Ovary (tissue), 9 donors: Measurements from ENCODE around the gene SLBP. TPM values are rescaled to one million over a fixed set of nuclear protein-coding genes. Genes with fewer than 3 reads are reported as not detected.
"Not testable (repeated sequence)": the region's sequence is repeated elsewhere in the genome, so short reads cannot be mapped to it uniquely, and the experiment has no call there.

Source experiments
- DNase-seq, 5 donors: peaks; one replicate each; pipeline ENCODE4 v3.0.0-alpha.2; 2019 to 2020
- H3K27ac ChIP-seq, 2 donors: fragments of 200-600 bp; one replicate each; pipeline versions ENCODE4 v1.5.1 to v1.8.0; 2019 to 2022
- H3K27me3 ChIP-seq: fragments of 200-600 bp; one replicate; pipeline ENCODE4 v1.8.0; 2022
- H3K36me3 ChIP-seq: fragments of 200-600 bp; sonication (generic); one replicate; pipeline ENCODE4 v1.5.1; 2019
- H3K4me1 ChIP-seq: one replicate; pipeline ENCODE4 v1.8.1; 2013; ENCODE audit warnings: mild to moderate bottlenecking, moderate library complexity; ENCODE audit not compliant: insufficient read depth
- H3K4me3 ChIP-seq: fragments of 200-600 bp; sonication (generic); one replicate; pipeline ENCODE4 v1.5.1; 2017
- H3K9me3 ChIP-seq, 2 donors: fragments of 200-600 bp in 1 of 2; sonication (generic) in 1 of 2; one replicate each; pipeline versions ENCODE4 v1.5.1 to v1.8.1; 2013 to 2019; ENCODE audit warnings: mild to moderate bottlenecking in 1 of 2, moderate library complexity in 1 of 2
- EP300 ChIP-seq: sonication (generic); formaldehyde crosslinking; IDR thresholded peaks from one replicate; pipeline ENCODE4 v1.6.1; 2017; ENCODE audit warnings: antibody characterized with exemption
- POLR2A ChIP-seq: fragments of 450-650 bp; IDR thresholded peaks from one replicate; pipeline ENCODE4 v1.6.1; 2017; ENCODE audit warnings: antibody characterized with exemption, mild to moderate bottlenecking, moderate library complexity
- WGBS, 3 donors: extraction: QIAGEN DNeasy Blood & Tissue Kit in 1 of 3; methylation state at CpG; one replicate each; pipeline versions ENCODE4 v1.1.5 to v1.1.7; 2013 to 2017; 5-methylcytosine and 5-hydroxymethylcytosine counted together
- intact Hi-C, 4 donors: fragments of 100-400 bp; cut with DNase I; formaldehyde crosslinking; loops; one replicate each; pipeline versions ENCODE4 v1.11.0 to v1.15.1; 2022 to 2023
- polyA plus RNA-seq, 2 donors: library from polyadenylated mRNA; stranded (reverse); fragments of 200-250 nt in 1 of 2; fragments of 350-450 nt in 1 of 2; fragmentation: Illumina TruSeq in 1 of 2; extraction: RNeasy Lipid Tissue Mini Kit (QIAGEN cat#74804) in 1 of 2; gene quantifications; one replicate each; pipeline ENCODE4 v1.2.3, GENCODE V29; 2013 to 2014
- total RNA-seq, 7 donors: library from RNA; depleted of rRNA in 2 of 7; stranded (reverse); fragments of >200 nt in 2 of 7; fragmentation: NEBNext Ultra II Directional in 3 of 7; extraction: Animal tissue kit (Norgen Biotek cat#: 25700) in 3 of 7; gene quantifications; one replicate each; pipeline versions ENCODE4 v1.1.0 to v1.2.4, GENCODE V29; 2016 to 2023
- TF ChIP-seq, protein P1 (sequence below), 3 donors: fragments of 450-650 bp in 2 of 3; fragments of 200-600 bp in 1 of 3; IDR thresholded peaks; one replicate each; pipeline versions ENCODE4 v1.5.1 to v1.8.0; 2016 to 2022; ENCODE audit warnings: antibody characterized with exemption in 3 of 3, mild to moderate bottlenecking in 1 of 3
- donor health status: DM: no; HTN: no; CAD: no; lungs with moderate emphysema.
- donor health status: DM: no; HTN: no; CAD: no.
- donor health status: Bipolar disorder and iron deficiency.
- donor health status: DM: yes; HTN: yes; CAD: no.
- donor health status: DM: no; HTN: no; CAD: no.
- donor health status: DM: yes; HTN: yes; CAD: no.

The SLBP gene
- total and polyA plus RNA-seq, 9 donors = 30.9 to 64.8 (median 36.7) TPM

- no peaks in the 10 kb centered on the region for H3K36me3 ChIP-seq
- TF ChIP-seq POLR2A (no peak), EP300 (no peak)
- TF ChIP-seq, protein P1, sequence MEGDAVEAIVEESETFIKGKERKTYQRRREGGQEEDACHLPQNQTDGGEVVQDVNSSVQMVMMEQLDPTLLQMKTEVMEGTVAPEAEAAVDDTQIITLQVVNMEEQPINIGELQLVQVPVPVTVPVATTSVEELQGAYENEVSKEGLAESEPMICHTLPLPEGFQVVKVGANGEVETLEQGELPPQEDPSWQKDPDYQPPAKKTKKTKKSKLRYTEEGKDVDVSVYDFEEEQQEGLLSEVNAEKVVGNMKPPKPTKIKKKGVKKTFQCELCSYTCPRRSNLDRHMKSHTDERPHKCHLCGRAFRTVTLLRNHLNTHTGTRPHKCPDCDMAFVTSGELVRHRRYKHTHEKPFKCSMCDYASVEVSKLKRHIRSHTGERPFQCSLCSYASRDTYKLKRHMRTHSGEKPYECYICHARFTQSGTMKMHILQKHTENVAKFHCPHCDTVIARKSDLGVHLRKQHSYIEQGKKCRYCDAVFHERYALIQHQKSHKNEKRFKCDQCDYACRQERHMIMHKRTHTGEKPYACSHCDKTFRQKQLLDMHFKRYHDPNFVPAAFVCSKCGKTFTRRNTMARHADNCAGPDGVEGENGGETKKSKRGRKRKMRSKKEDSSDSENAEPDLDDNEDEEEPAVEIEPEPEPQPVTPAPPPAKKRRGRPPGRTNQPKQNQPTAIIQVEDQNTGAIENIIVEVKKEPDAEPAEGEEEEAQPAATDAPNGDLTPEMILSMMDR (IDR thresholded peaks at IDR 0.05) = no peak
- no peak for DNase-seq
- H3K27ac ChIP-seq = no peak overlapping the region
- intact Hi-C loops = no loop called here
- H3K4me3 ChIP-seq = no peak overlapping the region
- H3K9me3 ChIP-seq = no peaks in the 10 kb centered on the region
- H3K27me3 ChIP-seq = no peaks in the 10 kb centered on the region
- no peaks in the 10 kb centered on the region for H3K4me1 ChIP-seq
- WGBS, 3 donors = 77 to 88% (median 81%) methylated on average over 7 to 10 of the region's 10 CpGs
Observed at GRCh38 chr4:1675802-1676137, 36.3 kb downstream of the SLBP start.

GRCh38 chr4:1675136-1675801, 36.9 kb downstream of the SLBP start:
- no peak overlapping the region for H3K27ac ChIP-seq
- WGBS, 3 donors = 77 to 84% (median 80%) methylated on average over 19 of the region's 19 CpGs
- H3K4me3 ChIP-seq = no peak overlapping the region
- no peaks in the 10 kb centered on the region for H3K4me1 ChIP-seq
- intact Hi-C loops = no loop called here
- no peaks in the 10 kb centered on the region for H3K9me3 ChIP-seq
- TF ChIP-seq EP300 (no peak), POLR2A (no peak)
- TF ChIP-seq, protein P1 (IDR thresholded peaks at IDR 0.05) = no peak
- DNase-seq = no peak
- no peaks in the 10 kb centered on the region for H3K27me3 ChIP-seq
- no peaks in the 10 kb centered on the region for H3K36me3 ChIP-seq

DNA sequence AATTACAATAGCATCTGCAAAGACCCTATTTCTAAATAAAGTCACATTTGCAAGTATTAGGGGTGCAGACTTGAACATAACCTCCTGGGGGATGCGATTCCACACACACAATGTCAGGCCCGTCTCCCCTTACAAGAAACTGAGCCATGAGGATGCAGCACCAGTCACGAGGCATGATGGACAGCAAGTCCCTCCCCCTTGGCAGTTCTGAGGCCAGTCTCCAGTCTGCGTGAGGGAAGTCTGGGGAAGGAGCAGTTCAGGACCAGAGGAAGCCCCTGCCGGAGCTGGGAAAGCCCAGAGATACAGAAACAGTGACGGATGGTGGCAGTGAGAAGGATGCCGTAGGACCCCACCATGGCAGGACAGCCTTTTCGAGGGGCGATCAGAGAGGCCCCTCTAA, 37.4 kb downstream of the SLBP start:
- TF ChIP-seq POLR2A (no peak), EP300 (no peak)
- TF ChIP-seq, protein P1 (IDR thresholded peaks at IDR 0.05) = no peak
- H3K9me3 ChIP-seq = no peaks in the 10 kb centered on the region
- H3K27me3 ChIP-seq = no peaks in the 10 kb centered on the region
- DNase-seq = no peak
- H3K27ac ChIP-seq = no peak overlapping the region
- no peak overlapping the region for H3K4me3 ChIP-seq
- intact Hi-C loops = no loop called here
- H3K4me1 ChIP-seq = no peaks in the 10 kb centered on the region
- 65 to 81% (median 65%) methylated on average over 9 of the region's 9 CpGs for WGBS, 3 donors
- no peaks in the 10 kb centered on the region for H3K36me3 ChIP-seq

DNA sequence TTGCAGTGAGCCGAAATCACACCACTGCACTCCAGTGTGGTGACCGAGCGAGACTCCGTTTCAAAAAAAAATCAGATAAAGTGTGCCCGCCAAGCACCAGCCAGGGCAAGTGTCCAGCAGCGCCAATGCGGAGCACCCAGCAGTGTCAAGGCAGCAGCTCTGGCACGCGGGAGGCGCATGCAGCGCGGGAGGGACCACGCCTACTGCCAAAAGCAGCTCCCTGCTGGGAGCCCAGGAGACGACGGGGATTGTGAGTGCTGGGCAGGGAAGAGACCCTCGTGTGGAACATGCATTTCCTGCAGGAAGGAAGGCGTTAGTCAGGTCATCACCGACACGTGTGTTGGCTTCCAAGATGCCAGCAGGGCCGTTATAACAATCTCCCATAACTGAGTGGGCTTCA, 38.4 kb downstream of the SLBP start:
- intact Hi-C loops = no loop called here
- Histone ChIP-seq H3K9me3 (no peaks in the 10 kb centered on the region), H3K4me1 (peaks cover 4% of the 10 kb centered on the region), H3K4me3 (no peak overlapping the region), H3K27ac (no peak overlapping the region), H3K27me3 (no peaks in the 10 kb centered on the region), H3K36me3 (no peaks in the 10 kb centered on the region)
- DNase-seq = no peak
- TF ChIP-seq POLR2A (no peak), EP300 (no peak)
- TF ChIP-seq, protein P1 (IDR thresholded peaks at IDR 0.05) = no peak
- 84 to 87% (median 86%) methylated on average over 20 of the region's 20 CpGs for WGBS, 3 donors

DNA sequence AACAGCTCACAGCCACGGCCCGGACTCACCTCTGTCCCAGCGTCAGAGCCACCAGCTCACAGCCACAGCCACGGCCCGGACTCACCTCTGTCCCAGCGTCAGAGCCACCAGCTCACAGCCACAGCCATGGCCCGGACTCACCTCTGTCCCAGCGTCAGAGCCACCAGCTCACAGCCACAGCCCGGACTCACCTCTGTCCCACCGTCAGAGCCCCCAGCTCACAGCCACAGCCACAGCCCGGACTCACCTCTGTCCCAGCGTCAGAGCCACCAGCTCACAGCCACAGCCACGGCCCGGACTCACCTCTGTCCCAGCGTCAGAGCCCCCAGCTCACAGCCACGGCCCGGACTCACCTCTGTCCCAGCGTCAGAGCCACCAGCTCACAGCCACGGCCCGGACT, 41.1 kb downstream of the SLBP start:
- H3K4me3 ChIP-seq, H3K27me3 ChIP-seq, H3K9me3 ChIP-seq, H3K27ac ChIP-seq, H3K4me1 ChIP-seq, H3K36me3 ChIP-seq, DNase-seq, intact Hi-C loops: not testable (repeated sequence)
- 92 to 94% (median 93%) methylated on average over 18 to 20 of the region's 20 CpGs for WGBS, 3 donors
